ENCODE measurements around the gene CD300E.
"Not testable (repeated sequence)": the region's sequence is repeated elsewhere in the genome, so short reads cannot be mapped to it uniquely, and the experiment has no call there.

The CD300E gene

DNA sequence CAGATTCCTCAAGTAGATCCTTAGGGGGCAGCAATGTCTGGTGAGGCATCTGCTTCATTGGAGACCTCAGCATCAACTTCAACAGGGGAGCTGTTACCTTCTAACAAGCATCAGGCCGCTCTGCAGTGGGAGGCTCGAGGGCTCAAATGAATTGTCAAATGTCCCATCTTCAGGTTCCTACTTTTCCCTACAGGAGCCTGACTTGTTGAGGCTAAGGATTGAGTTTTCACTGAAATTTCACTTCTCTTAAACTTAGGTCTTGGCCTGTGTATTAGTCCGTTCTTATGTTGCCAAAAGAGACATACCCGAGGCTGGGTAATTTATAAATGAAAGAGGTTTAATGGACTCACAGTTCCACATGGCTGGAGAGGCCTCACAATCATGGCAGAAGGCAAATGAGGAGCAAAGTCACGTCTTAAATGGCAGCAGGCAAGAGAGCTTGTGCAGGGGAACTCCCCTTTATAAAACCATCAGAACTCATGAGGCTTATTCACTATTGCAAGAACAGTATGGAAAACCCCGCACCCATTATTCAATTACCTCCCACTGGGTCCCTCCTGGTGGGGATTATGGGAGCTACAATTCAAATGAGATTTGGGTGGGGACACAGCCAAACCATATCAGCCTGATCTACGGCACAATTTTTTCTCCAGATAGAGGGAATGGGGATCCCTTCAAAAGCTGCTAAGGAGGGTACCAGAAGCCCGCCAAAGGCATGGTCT, 26.3 kb downstream of the CD300E start:
- no peak for DNase-seq

- no peak for DNase-seq
Observed at GRCh38 chr17:74595037-74595750, 28.3 kb downstream of the CD300E start.

GRCh38 chr17:74592087-74592990, 31.2 kb downstream of the CD300E start, which contains the start of gene CD300LD:
Gene CD300LD (minus strand): TSS chr17:74592283. CDS start chr17:74592202, 81 bp downstream.
- DNase-seq: no peak

DNA sequence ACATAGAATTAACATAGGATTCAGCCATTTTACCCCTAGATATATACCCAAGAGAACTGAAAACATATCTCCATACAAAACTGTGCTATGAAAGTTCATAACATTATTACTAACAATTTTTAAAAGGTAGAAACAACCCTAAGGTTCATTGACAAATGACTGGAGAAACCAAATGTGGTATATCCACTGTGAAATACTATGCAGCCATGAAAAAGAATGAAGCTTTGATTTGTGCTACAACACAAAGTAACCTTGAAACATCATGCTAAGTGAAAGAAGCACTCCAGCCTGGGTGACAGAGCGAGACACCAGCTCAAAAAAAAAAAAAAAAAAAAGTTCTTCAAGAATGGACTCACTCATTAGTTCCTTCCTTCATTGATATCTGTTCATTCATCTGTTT, 32.0 kb downstream of the CD300E start:
- no peak for DNase-seq

DNA sequence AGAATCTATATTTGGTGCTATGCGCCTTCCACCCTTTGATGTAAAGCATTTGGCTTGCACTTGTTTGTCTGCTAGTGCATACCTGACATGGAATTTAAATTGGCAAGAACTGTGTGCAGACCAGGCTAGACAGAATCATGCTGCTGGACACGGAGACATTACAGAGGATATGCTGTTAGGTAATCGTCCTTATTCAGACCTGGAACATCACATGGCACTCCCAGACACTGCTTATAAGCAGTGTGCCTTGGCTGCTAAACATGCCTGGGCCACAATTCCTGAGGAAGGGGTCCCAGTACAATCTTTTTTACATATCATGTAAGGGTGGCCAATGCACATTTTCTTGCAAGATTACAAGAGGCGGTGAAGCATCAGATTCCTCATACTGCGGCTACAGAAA, 37.8 kb downstream of the CD300E start:
- DNase-seq: no peak

DNA sequence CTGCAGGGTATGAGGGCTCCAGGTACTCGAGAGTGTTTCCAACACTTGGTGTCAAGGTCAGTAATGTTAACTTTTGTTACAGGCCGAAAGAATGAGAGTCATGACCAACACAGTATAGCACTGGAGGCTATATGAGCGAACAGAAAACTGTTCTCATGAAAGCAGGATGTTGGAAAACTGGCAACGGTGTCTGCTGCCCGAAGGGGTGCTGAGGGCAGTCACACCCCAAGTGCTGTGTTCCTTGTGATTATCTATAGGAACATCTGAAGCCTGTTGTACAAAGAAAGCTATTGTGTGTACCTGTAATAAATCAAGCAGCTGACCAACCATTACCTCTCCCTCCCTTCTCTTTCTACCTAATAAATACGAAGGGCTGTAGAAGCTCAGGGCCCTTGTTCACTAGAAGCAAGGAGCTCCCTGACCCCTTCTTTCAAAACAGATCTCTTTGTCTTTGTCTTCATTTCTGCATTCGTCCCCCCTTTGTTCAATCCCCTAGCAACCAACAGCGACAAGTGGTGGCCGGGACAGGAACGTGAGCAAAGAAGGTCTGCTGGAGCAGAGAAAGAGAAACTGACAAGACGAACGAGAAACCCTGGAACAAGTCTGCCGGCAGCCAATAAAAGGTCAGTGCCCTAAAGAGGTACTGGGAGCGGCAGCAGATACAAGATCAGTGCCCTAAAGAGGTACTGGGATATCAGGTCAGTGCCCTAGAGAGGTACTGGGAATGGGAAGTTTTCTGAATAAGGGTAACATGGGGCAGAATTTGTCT, 39.1 kb downstream of the CD300E start:
- no peak for DNase-seq

GRCh38 chr17:74582633-74583032, 40.9 kb downstream of the CD300E start:
- DNase-seq: no peak

GRCh38 chr17:74579900-74580299, 43.6 kb downstream of the CD300E start:
- no peak for DNase-seq

DNA sequence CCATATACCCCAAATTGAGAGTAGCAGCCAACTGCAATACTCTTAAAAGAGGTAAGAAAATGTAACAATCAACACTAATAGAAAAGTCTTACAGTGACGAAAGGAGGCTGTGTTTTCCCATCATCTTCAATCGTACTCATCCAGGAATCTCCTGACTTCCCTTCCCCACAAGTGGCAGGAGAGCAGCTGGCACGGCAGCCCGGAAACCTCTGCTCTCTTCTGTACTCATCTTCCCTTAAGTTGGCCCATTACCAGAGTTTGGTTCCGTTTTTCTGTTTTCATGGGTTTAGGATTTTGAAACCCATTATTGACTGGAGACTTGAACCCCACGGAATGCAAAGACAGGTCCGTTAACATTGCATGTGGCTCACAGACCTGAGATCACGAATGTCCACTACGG, 44.6 kb downstream of the CD300E start:
- no peak for DNase-seq

GRCh38 chr17:74574489-74575142, 48.9 kb downstream of the CD300E start:
- DNase-seq: no peak

DNA sequence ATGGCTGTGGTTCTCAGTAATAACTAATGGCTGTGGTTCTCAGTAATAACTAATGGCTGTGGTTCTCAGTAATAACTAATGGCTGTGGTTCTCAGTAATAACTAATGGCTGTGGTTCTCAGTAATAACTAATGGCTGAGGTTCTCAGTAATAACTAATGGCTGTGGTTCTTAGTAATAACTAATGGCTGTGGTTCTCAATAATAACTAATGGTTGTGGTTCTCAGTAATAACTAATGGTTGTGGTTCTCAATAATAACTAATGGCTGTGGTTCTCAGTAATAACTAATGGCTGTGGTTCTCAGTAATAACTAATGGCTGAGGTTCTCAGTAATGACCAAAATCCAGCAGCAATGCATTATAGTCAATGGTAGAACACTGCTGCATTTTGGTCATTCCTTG, 49.9 kb downstream of the CD300E start:
- DNase-seq: not testable (repeated sequence)

DNA sequence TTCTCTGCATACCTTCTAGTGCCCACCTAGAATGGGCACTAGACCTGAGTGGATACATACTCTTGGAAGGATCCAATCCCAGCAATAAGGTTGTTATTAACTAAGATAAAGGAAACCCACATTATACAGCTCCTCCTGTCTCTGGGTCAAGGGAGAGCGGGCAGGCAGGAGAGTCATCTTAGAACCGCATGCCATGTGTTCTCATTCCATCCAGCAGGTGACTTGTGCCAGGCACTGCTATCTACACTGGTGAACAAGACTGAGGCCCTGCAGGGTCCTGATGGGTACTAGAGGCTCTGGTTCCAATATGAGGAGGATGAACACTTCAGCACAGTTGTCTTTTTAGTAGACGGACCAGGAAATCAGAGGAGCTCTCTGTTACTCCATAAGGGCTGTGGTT, 50.4 kb downstream of the CD300E start:
- no peak for DNase-seq

DNA sequence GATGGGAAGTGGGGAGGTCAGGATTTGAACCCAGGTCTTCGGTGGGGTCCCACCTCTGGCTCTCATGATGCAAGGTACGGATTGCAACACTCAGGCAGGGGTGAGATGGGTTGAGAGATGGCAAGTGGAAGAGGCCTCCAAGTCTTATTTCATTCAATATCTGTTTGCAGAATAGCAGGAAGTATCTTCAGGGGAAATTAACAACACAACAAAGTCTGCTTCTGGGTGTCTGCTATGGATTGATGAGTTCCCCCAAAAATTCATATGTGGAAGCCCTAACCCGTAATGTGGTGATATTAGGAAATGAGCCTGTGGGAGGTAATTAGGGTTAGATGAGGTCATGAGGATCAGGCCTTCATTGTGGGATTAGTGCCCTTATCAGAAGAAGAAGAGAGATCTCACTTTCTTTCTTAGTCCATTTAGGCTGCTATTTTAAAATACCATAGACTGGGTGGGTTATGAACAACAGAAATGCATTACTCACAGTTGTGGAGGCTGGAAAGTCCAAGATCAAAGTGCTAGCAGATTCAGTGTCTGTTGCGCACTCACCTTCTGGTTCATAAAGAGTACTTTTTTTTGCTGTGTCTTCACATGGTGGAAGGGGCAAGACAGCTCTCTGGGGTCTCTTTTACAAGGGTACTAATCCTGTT, 51.8 kb downstream of the CD300E start:
- DNase-seq: no peak

GRCh38 chr17:74569020-74570003, 54.2 kb downstream of the CD300E start:
- no peak for DNase-seq

GRCh38 chr17:74568106-74568873, 55.2 kb downstream of the CD300E start:
- no peak for DNase-seq

DNA sequence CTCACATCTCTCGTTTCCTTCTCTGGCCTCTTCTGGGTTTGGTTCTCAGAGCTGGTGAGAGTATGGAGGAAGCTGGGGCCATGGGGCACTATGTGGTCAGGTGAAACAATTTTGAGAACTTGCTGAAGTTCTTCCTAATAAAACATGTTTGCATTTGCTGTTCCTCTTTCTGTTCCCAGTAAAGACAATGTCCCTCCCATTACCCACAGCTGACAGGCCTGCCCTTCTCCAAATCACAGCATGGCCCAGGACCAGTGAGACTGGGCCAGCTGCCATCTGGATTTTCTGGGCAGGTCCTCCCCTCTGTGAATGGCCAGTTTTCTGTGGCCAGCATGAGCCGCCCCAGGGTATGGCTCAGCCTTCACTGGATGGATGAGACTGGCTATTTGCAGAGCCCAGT, 56.1 kb downstream of the CD300E start, which contains the start of gene CD300H:
Gene CD300H, minus strand, starts transcription at position 113 of the 400 bp plus-strand sequence.
- no peak for DNase-seq

- DNase-seq: no peak
Observed at GRCh38 chr17:74566132-74566753, 57.3 kb downstream of the CD300E start.

- DNase-seq: no peak
Observed at GRCh38 chr17:74565126-74565525, 58.4 kb downstream of the CD300E start.

DNA sequence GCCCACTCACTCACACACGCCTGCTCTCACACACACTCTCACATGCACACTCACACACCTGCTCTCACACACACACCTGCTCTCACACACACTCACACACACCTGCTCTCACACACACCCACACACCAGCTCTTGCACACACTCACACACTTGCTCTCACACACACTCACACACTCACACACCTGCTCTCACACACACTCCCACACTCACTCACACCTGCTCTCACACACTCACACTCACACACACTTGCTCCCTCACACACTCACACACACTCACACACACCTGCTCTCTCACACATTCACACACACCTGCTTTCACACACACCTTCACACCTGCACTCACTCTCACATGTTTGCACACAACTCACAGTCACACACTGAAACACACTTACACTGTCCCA, 60.2 kb downstream of the CD300E start:
- no peak for DNase-seq

Measured in activated T-cell treated with anti-CD3 and anti-CD28 coated beads, Interleukin-2, amount 50 U/mL, for 1 hour (primary cell).